ENCODE results near the gene PHC2.

Gene PHC2

GRCh38 chr1:33330361-33330890 lies 100.5 kb downstream of the PHC2 start:
- DNase-seq (ENCODE audit: low spot score): no peak

GRCh38 chr1:33329600-33330305 lies 101.1 kb downstream of the PHC2 start:
- no peak for DNase-seq (ENCODE audit: low spot score)

- DNase-seq (ENCODE audit: low spot score): no peak
Observed at GRCh38 chr1:33328817-33329216, 102.1 kb downstream of the PHC2 start.

GRCh38 chr1:33327587-33328325 lies 103.1 kb downstream of the PHC2 start:
- DNase-seq (ENCODE audit: low spot score): no peak

- no peak for DNase-seq (ENCODE audit: low spot score)
Observed at GRCh38 chr1:33326785-33327184, 104.1 kb downstream of the PHC2 start.

GRCh38 chr1:33324677-33325575 lies 106.0 kb downstream of the PHC2 start:
- no peak for DNase-seq (ENCODE audit: low spot score)

- no peak for DNase-seq (ENCODE audit: low spot score)
Observed at GRCh38 chr1:33323663-33324477, 107.0 kb downstream of the PHC2 start.

GRCh38 chr1:33322870-33323585 lies 107.9 kb downstream of the PHC2 start:
- no peak for DNase-seq (ENCODE audit: low spot score)

- no peak for DNase-seq (ENCODE audit: low spot score)
Observed at GRCh38 chr1:33322109-33322508, 108.8 kb downstream of the PHC2 start.

- no peak for DNase-seq (ENCODE audit: low spot score)
Observed at GRCh38 chr1:33321178-33321577, 109.7 kb downstream of the PHC2 start.

- no peak for DNase-seq (ENCODE audit: low spot score)
Observed at GRCh38 chr1:33320619-33321165, 110.2 kb downstream of the PHC2 start, which contains the start of gene A3GALT2. Gene A3GALT2 (minus strand): TSS chr1:33321098. CDS start chr1:33321098, 0 bp downstream.

- no peak for DNase-seq (ENCODE audit: low spot score)
Observed at GRCh38 chr1:33319949-33320618, 110.8 kb downstream of the PHC2 start.

GRCh38 chr1:33319186-33319948 lies 111.5 kb downstream of the PHC2 start:
- DNase-seq (ENCODE audit: low spot score): no peak

- DNase-seq (ENCODE audit: low spot score): no peak
Observed at GRCh38 chr1:33317946-33318345, 112.9 kb downstream of the PHC2 start.

GRCh38 chr1:33317354-33317753 lies 113.5 kb downstream of the PHC2 start:
- no peak for DNase-seq (ENCODE audit: low spot score)

GRCh38 chr1:33316601-33317000 lies 114.3 kb downstream of the PHC2 start:
- no peak for DNase-seq (ENCODE audit: low spot score)

- DNase-seq (ENCODE audit: low spot score): no peak
Observed at GRCh38 chr1:33314416-33314815, 116.5 kb downstream of the PHC2 start.

GRCh38 chr1:33312413-33312749 lies 118.5 kb downstream of the PHC2 start:
- no peak for DNase-seq (ENCODE audit: low spot score)

Data from COLO829 (cell line).